CD8-positive, alpha-beta memory T cell (primary cell): ENCODE data around the gene TMPRSS15. TPM values are rescaled to one million over a fixed set of nuclear protein-coding genes. Genes with fewer than 3 reads are reported as not detected.

ENCODE experiments used
- CTCF ChIA-PET: fragments of 350-600 bp; sonication (Branson Sonifier 250); formaldehyde crosslinking; loops from one replicate; lab custom pipeline; 2021; ENCODE audit warnings: antibody characterized with exemption; lab: Charles Lee
- POLR2A ChIA-PET: fragments of 350-600 bp; sonication (Branson Sonifier 250); formaldehyde crosslinking; loops from one replicate; lab custom pipeline; 2021; ENCODE audit warnings: antibody characterized with exemption; lab: Charles Lee
- DNase-seq, 5 donors: peaks; one replicate each; pipeline versions ENCODE4 v3.0.0 to v3.0.0-alpha.2; 2020 to 2022; ENCODE audit warnings: mixed read lengths in 1 of 5
- H3K27ac ChIP-seq: one replicate; pipeline ENCODE4 v1.7.0; 2013; ENCODE audit warnings: low read depth, mild to moderate bottlenecking, low read length, moderate library complexity
- H3K27me3 ChIP-seq: 2 replicates; pipeline ENCODE4 v1.7.0; 2013; ENCODE audit warnings: low read length, mild to moderate bottlenecking; ENCODE audit not compliant: insufficient read depth, poor library complexity, severe bottlenecking
- H3K36me3 ChIP-seq: 2 replicates; pipeline ENCODE4 v1.7.0; 2013; ENCODE audit warnings: mild to moderate bottlenecking, low read length, moderate library complexity; ENCODE audit not compliant: insufficient read depth
- H3K4me1 ChIP-seq: 2 replicates; pipeline ENCODE4 v1.7.0; 2013; ENCODE audit warnings: mild to moderate bottlenecking, low read length, moderate library complexity; ENCODE audit not compliant: insufficient read depth
- H3K4me3 ChIP-seq: 2 replicates; pipeline ENCODE4 v1.7.0; 2013; ENCODE audit warnings: mild to moderate bottlenecking, low read length
- H3K9me3 ChIP-seq: 2 replicates; pipeline ENCODE4 v1.7.0; 2013; ENCODE audit warnings: mild to moderate bottlenecking, low read length
- H3K27ac Mint-ChIP-seq, 8 donors: one replicate each; pipeline ENCODE4 v1.8.0; 2020 to 2021; ENCODE audit warnings: mixed read lengths in 8 of 8, mild to moderate bottlenecking in 6 of 8, inconsistent platforms in 3 of 8, moderate library complexity in 3 of 8
- H3K27me3 Mint-ChIP-seq, 2 donors: one replicate each; pipeline ENCODE4 v1.8.0; 2020 to 2021; ENCODE audit warnings: mixed read lengths in 2 of 2, mild to moderate bottlenecking in 1 of 2, moderate library complexity in 1 of 2
- H3K36me3 Mint-ChIP-seq, 3 donors: one replicate each; pipeline ENCODE4 v1.8.0; 2020 to 2021; ENCODE audit warnings: mixed read lengths in 3 of 3, inconsistent platforms in 1 of 3, mild to moderate bottlenecking in 1 of 3
- H3K4me1 Mint-ChIP-seq, 3 donors: one replicate each; pipeline ENCODE4 v1.8.0; 2020 to 2021; ENCODE audit warnings: mixed read lengths in 3 of 3, inconsistent platforms in 1 of 3, mild to moderate bottlenecking in 1 of 3
- H3K4me3 Mint-ChIP-seq, 7 donors: one replicate each; pipeline ENCODE4 v1.8.0; 2020 to 2021; ENCODE audit warnings: mixed read lengths in 7 of 7, mild to moderate bottlenecking in 6 of 7, moderate library complexity in 4 of 7, inconsistent platforms in 2 of 7
- H3K9me3 Mint-ChIP-seq, 5 donors: one replicate each; pipeline ENCODE4 v1.8.0; 2020 to 2022; ENCODE audit warnings: mixed read lengths in 5 of 5, mild to moderate bottlenecking in 3 of 5, moderate library complexity in 2 of 5, inconsistent platforms in 1 of 5
- polyA plus RNA-seq: library from polyadenylated mRNA; unstranded; fragments of 300-500 nt; fragmentation: Illumina TruSeq; gene quantifications from one replicate; pipeline ENCODE4 v1.2.3, GENCODE V29; 2021
- total RNA-seq, 2 experiments: library from RNA; stranded (reverse); gene quantifications; one replicate each; pipeline ENCODE4 v1.2.3, GENCODE V29; 2021

TMPRSS15 gene
- total and polyA plus RNA-seq, 3 experiments from 2014 or later: not detected

DNA sequence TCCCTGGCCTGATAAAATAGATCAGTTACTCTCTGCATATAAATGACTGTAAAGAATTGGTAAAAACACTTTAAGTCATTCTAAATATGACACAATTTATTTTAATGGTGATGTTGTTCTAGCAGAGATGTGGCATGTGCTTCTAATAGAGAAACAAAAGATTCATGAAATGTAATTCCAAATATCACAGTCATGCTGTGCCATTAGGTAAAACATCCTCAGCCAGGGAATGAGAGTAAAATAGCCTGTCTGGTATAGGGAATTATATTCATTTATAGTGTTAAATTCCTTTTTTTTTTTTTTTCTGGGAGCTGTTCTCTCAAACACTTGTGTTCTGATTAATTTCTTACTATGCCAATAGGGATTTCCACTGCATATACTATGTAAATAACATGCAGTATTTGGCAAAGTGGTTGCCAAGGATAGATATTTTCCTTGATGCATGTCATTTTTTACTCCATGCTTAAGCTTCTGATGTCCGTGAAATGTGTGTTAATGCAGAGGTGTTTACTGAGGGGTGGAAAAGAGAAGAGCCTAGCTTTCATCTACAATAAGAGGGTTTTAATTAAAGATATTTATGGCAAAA, 67.8 kb downstream of the TMPRSS15 start:
- Histone ChIP-seq H3K27me3 (no peaks in the 10 kb centered on the region), H3K9me3 (no peaks in the 10 kb centered on the region), H3K4me1 (no peaks in the 10 kb centered on the region), H3K36me3 (no peaks in the 10 kb centered on the region), H3K27ac (no peak overlapping the region), H3K4me3 (no peak overlapping the region)
- H3K4me1 Mint-ChIP-seq: no peaks in the 10 kb centered on the region
- no peaks in the 10 kb centered on the region for H3K36me3 Mint-ChIP-seq
- no peaks in the 10 kb centered on the region for H3K27me3 Mint-ChIP-seq
- H3K4me3 Mint-ChIP-seq: no peak overlapping the region
- no peak for DNase-seq
- no peak overlapping the region for H3K27ac Mint-ChIP-seq
- CTCF ChIA-PET: no interaction called here
- POLR2A ChIA-PET: no interaction called here
- peaks cover 0 to 2% (median 0%) of the 10 kb centered on the region in 5 donors for H3K9me3 Mint-ChIP-seq

DNA sequence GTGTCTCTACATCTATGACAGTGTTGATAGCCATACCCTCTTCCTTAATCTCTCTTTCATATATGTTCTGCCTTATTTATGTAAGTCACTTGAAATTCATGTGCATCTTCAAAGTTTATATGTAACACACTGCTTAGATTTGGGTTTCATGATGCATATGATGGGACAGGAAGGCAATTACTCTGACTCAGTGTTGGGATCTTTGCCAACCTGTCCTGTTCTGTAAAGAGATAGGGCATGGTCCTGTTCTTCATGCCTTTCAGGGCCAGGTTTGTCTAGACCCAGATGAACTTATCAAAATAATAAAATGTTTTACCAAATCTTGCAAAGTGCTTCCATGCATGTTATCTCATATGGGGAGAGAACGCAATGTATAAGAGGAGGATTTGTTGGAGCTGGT, 69.5 kb downstream of the TMPRSS15 start:
- CTCF ChIA-PET: no interaction called here
- Mint-ChIP-seq H3K4me1 (no peaks in the 10 kb centered on the region), H3K27ac (no peak overlapping the region), H3K36me3 (no peaks in the 10 kb centered on the region), H3K27me3 (no peaks in the 10 kb centered on the region), H3K4me3 (no peak overlapping the region), H3K9me3 (peaks cover 0 to 2% (median 0%) of the 10 kb centered on the region in 5 donors)
- H3K27me3 ChIP-seq: no peaks in the 10 kb centered on the region
- no peaks in the 10 kb centered on the region for H3K4me1 ChIP-seq
- no peak overlapping the region for H3K4me3 ChIP-seq
- no peak overlapping the region for H3K27ac ChIP-seq
- no peak for DNase-seq
- POLR2A ChIA-PET: no interaction called here
- no peaks in the 10 kb centered on the region for H3K36me3 ChIP-seq
- no peaks in the 10 kb centered on the region for H3K9me3 ChIP-seq

DNA sequence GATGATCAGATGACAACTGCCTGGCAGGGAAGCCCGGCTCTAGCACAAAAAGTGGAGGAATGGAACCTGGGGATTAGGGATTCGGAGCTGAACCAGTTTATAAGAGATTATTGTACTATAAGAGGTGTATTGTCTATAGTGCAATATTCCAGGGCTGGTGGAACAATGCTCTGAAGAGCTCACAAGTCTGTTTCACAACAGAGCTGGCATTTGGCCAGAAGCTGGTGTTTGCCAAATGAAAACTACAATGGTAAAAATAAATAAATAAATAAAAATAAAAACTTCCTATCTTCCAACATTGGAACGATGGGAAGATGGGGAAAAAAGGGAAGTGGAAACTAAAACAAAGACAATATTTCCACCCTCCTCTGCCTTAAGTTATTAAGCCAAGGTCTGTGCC, 85.4 kb downstream of the TMPRSS15 start:
- H3K4me1 ChIP-seq: no peaks in the 10 kb centered on the region
- Mint-ChIP-seq H3K4me3 (no peak overlapping the region), H3K27ac (no peak overlapping the region), H3K4me1 (no peaks in the 10 kb centered on the region), H3K9me3 (peaks cover 2 to 9% (median 4%) of the 10 kb centered on the region in 5 donors), H3K27me3 (no peaks in the 10 kb centered on the region), H3K36me3 (no peaks in the 10 kb centered on the region)
- H3K36me3 ChIP-seq: no peaks in the 10 kb centered on the region
- H3K4me3 ChIP-seq: no peak overlapping the region
- no peak overlapping the region for H3K27ac ChIP-seq
- no peaks in the 10 kb centered on the region for H3K9me3 ChIP-seq
- ChIA-PET CTCF (no interaction called here), POLR2A (no interaction called here)
- no peaks in the 10 kb centered on the region for H3K27me3 ChIP-seq
- no peak for DNase-seq

DNA sequence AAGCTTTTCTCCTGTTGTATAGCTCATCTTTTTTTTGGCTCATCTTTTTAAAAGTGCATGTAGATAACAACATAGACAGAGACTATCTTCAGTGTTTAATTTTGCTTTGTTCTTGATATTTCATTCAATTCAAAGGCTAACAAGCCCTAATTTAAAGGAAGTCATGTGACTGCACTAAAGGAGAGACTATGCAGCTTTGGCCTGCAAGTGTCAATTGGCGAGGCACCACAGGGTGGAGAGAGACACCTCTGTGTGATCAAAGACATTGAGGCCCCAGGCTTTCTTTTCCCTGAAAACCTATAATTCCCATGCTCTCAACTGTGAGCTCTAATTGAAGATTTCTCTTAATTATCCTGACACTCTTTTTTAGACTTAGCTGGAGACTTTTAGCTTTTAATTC, 105.4 kb downstream of the TMPRSS15 start:
- Mint-ChIP-seq H3K4me1 (peaks cover 0 to 5% (median 5%) of the 10 kb centered on the region in 3 donors), H3K9me3 (no peaks in the 10 kb centered on the region), H3K27ac (no peak overlapping the region), H3K36me3 (no peaks in the 10 kb centered on the region), H3K27me3 (no peaks in the 10 kb centered on the region), H3K4me3 (no peak overlapping the region)
- ChIA-PET CTCF (no interaction called here), POLR2A (no interaction called here)
- Histone ChIP-seq H3K27ac (no peak overlapping the region), H3K27me3 (no peaks in the 10 kb centered on the region), H3K9me3 (no peaks in the 10 kb centered on the region), H3K4me1 (no peaks in the 10 kb centered on the region), H3K36me3 (no peaks in the 10 kb centered on the region), H3K4me3 (no peak overlapping the region)
- no peak for DNase-seq

DNA sequence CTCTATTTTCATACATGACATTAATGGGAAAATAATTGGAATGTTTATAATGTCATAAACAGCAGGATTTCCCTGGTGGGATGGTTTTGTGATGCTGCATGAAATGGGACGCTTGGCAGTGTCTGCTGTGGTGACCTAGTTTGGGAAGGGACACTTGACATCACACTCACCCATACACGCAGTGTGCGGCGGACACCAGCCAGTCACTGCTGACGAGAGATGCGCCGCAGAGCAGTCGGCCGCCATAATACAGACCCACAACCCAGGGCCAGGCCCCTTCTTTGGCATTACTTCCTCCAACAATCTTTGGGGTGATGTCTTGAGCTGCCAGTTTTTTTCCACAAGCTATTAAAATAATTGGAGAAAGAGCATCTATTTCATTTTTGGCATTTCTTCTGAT, 109.5 kb downstream of the TMPRSS15 start:
- Mint-ChIP-seq H3K4me1 (peaks cover 0 to 5% (median 5%) of the 10 kb centered on the region in 3 donors), H3K4me3 (no peak overlapping the region), H3K27ac (no peak overlapping the region), H3K9me3 (no peaks in the 10 kb centered on the region), H3K36me3 (no peaks in the 10 kb centered on the region), H3K27me3 (no peaks in the 10 kb centered on the region)
- CTCF ChIA-PET: no interaction called here
- POLR2A ChIA-PET: no interaction called here
- H3K27me3 ChIP-seq: no peaks in the 10 kb centered on the region
- no peak overlapping the region for H3K4me3 ChIP-seq
- H3K27ac ChIP-seq: no peak overlapping the region
- H3K4me1 ChIP-seq: no peaks in the 10 kb centered on the region
- DNase-seq: no peak
- no peaks in the 10 kb centered on the region for H3K9me3 ChIP-seq
- H3K36me3 ChIP-seq: no peaks in the 10 kb centered on the region

DNA sequence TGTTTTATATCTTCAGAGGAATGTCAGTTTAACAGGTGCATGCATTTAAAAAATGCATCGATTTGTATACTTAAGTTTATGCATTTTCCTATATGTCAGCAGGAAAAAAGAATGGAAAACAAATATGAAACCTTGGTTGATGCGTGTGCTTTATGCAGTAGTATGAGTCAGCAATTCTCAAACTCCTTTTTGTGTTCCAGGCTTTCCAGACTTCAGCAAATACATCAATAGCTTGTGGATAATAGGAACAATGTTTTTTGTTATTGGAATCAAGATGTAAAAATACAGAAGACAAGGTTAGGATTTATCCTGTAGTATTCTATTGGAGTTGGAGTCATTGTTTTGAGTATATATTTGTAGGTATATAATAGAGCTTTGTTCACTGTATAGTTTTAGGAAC, 113.7 kb downstream of the TMPRSS15 start:
- Histone ChIP-seq H3K4me1 (no peaks in the 10 kb centered on the region), H3K4me3 (no peak overlapping the region), H3K9me3 (no peaks in the 10 kb centered on the region), H3K36me3 (no peaks in the 10 kb centered on the region), H3K27me3 (no peaks in the 10 kb centered on the region), H3K27ac (no peak overlapping the region)
- Mint-ChIP-seq H3K9me3 (peaks cover 0 to 4% (median 0%) of the 10 kb centered on the region in 5 donors), H3K27me3 (no peaks in the 10 kb centered on the region), H3K27ac (no peak overlapping the region), H3K4me3 (no peak overlapping the region), H3K36me3 (no peaks in the 10 kb centered on the region), H3K4me1 (no peaks in the 10 kb centered on the region)
- CTCF ChIA-PET: no interaction called here
- POLR2A ChIA-PET: no interaction called here
- no peak for DNase-seq

DNA sequence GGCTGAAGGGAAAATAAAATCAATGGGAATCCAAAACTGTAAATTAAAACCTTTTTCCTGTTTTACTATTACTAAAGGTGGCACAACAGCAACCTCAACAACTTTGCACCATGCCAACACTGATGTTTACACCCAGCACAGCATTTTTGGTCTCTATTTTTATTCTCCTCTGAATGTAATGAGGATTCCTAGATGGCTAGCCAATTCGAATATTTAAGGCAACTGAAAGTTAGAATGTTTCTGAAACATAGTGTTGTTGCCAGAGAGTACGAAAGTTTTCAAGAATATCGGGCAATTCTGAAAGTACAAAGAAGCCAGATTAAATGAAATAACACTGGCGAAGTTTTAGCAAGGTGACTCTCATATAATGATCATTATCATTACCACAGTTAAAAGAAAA, 118.2 kb downstream of the TMPRSS15 start:
- DNase-seq: no peak
- Mint-ChIP-seq H3K36me3 (no peaks in the 10 kb centered on the region), H3K4me3 (no peak overlapping the region), H3K27me3 (peaks cover 0 to 3% of the 10 kb centered on the region in 2 donors), H3K9me3 (peaks cover 0 to 4% (median 2%) of the 10 kb centered on the region in 5 donors), H3K4me1 (no peaks in the 10 kb centered on the region), H3K27ac (no peak overlapping the region)
- Histone ChIP-seq H3K36me3 (no peaks in the 10 kb centered on the region), H3K27me3 (no peaks in the 10 kb centered on the region), H3K4me1 (no peaks in the 10 kb centered on the region), H3K4me3 (no peak overlapping the region), H3K9me3 (no peaks in the 10 kb centered on the region), H3K27ac (no peak overlapping the region)
- ChIA-PET POLR2A (no interaction called here), CTCF (no interaction called here)

DNA sequence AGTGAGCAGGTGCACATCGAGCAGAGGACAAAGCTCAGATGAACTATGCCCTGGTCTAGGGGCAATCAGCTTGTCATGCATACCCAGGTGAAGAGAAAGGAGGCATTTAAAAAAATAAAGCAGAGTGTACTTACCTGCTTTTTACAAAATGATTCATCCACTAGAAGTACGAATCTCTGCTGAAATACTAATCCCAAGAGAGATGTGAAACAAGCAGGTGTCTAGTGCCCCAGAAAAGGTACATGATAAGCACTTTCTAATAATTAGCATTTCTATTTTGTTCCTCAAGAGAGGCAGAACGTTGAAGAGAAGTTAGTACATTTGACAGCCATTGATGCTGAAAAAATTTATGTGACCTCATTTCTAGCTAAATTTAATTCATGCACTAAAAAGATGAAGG, 127.8 kb downstream of the TMPRSS15 start:
- ChIA-PET POLR2A (no interaction called here), CTCF (no interaction called here)
- DNase-seq: no peak
- Histone ChIP-seq H3K27me3 (no peaks in the 10 kb centered on the region), H3K27ac (no peak overlapping the region), H3K4me1 (no peaks in the 10 kb centered on the region), H3K36me3 (no peaks in the 10 kb centered on the region), H3K9me3 (no peaks in the 10 kb centered on the region), H3K4me3 (no peak overlapping the region)
- Mint-ChIP-seq H3K36me3 (no peaks in the 10 kb centered on the region), H3K27me3 (peaks cover 0 to 7% of the 10 kb centered on the region in 2 donors), H3K4me3 (no peak overlapping the region), H3K4me1 (no peaks in the 10 kb centered on the region), H3K27ac (no peak overlapping the region), H3K9me3 (peaks cover 0 to 5% (median 2%) of the 10 kb centered on the region in 5 donors)
